Esophagus muscularis mucosa (tissue), 4 donors: ENCODE results near the gene SLC25A42.

Experiments used
- EP300 ChIP-seq: sonication (generic); formaldehyde crosslinking; IDR thresholded peaks from one replicate; pipeline ENCODE4 v1.6.1; 2017; ENCODE audit warnings: antibody characterized with exemption
- POLR2A ChIP-seq: fragments of 450-650 bp; IDR thresholded peaks from one replicate; pipeline ENCODE4 v1.6.1; 2017; ENCODE audit warnings: antibody characterized with exemption, moderate library complexity, mild to moderate bottlenecking, low read depth
- POLR2AphosphoS5 ChIP-seq, 2 donors: sonication (generic); formaldehyde crosslinking; IDR thresholded peaks; one replicate each; pipeline ENCODE4 v1.6.1; 2017; ENCODE audit warnings: antibody characterized with exemption in 2 of 2
- TF ChIP-seq, protein P1 (sequence below), 3 experiments: fragments of 200-600 bp in 2 of 3; fragments of 450-650 bp in 1 of 3; sonication (generic) in 2 of 3; IDR thresholded peaks; one replicate each; pipeline ENCODE4 v1.5.1; 2017 to 2019; ENCODE audit warnings: antibody characterized with exemption in 3 of 3, mild to moderate bottlenecking in 2 of 3, moderate library complexity in 1 of 3

DNA sequence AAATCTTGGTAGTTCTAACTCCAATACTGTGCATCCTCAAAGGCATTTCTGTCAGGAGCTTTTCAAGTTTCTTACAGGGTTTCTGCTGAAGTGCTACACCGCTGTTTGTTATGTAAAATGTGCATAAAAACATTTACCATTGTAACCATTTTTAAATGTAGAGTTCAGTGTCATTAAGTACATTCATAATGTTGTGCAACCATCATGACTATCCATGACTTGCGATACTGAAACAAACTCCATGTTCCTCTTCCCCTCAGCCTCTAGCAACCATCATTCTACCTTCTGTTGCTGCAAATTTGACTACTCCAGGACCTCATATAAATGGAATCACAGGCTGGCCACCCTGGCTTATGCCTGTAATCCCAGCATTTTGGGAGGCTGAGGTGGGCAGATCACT lies 14.4 kb upstream of the SLC25A42 start:
- TF ChIP-seq, protein P1, sequence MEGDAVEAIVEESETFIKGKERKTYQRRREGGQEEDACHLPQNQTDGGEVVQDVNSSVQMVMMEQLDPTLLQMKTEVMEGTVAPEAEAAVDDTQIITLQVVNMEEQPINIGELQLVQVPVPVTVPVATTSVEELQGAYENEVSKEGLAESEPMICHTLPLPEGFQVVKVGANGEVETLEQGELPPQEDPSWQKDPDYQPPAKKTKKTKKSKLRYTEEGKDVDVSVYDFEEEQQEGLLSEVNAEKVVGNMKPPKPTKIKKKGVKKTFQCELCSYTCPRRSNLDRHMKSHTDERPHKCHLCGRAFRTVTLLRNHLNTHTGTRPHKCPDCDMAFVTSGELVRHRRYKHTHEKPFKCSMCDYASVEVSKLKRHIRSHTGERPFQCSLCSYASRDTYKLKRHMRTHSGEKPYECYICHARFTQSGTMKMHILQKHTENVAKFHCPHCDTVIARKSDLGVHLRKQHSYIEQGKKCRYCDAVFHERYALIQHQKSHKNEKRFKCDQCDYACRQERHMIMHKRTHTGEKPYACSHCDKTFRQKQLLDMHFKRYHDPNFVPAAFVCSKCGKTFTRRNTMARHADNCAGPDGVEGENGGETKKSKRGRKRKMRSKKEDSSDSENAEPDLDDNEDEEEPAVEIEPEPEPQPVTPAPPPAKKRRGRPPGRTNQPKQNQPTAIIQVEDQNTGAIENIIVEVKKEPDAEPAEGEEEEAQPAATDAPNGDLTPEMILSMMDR (IDR thresholded peaks at IDR 0.05), result no peak
- TF ChIP-seq POLR2A, result no peak
- TF ChIP-seq POLR2AphosphoS5 (IDR thresholded peaks at IDR 0.05), result no peak
- TF ChIP-seq EP300, result no peak
